CD4-positive, CD25-positive, alpha-beta regulatory T cell (primary cell): ENCODE results near the gene ARHGAP21. TPM values are rescaled to one million over a fixed set of nuclear protein-coding genes. Genes with fewer than 3 reads are reported as not detected.

ENCODE experiments used
- ATAC-seq, 2 donors: fragments of 150-1000 bp; cut with Tn5 transposase; one replicate each; pipeline ENCODE4 v1.10.0; 2021; ENCODE audit warnings: low read depth in 2 of 2, moderate number of reproducible peaks in 2 of 2, moderate library complexity in 1 of 2
- DNase-seq, 3 donors: peaks; one replicate each; pipeline versions ENCODE4 v3.0.0 to v3.0.0-alpha.2; 2012 to 2022; ENCODE audit warnings: mixed read lengths in 1 of 3
- H3K27ac ChIP-seq: one replicate; pipeline ENCODE4 v1.7.0; 2013; ENCODE audit warnings: mild to moderate bottlenecking, low read length; ENCODE audit not compliant: insufficient read depth, poor library complexity, severe bottlenecking
- H3K27me3 ChIP-seq: one replicate; pipeline ENCODE4 v1.7.0; 2013; ENCODE audit warnings: low read length; ENCODE audit not compliant: control insufficient read depth, insufficient read depth
- H3K36me3 ChIP-seq: one replicate; pipeline ENCODE4 v1.7.0; 2013; ENCODE audit warnings: mild to moderate bottlenecking, low read length, moderate library complexity; ENCODE audit not compliant: control insufficient read depth, insufficient read depth
- H3K4me1 ChIP-seq: 2 replicates; pipeline ENCODE4 v1.7.0; 2013; ENCODE audit warnings: mild to moderate bottlenecking, low read length; ENCODE audit not compliant: insufficient read depth, control insufficient read depth, poor library complexity, severe bottlenecking
- H3K4me3 ChIP-seq: one replicate; pipeline ENCODE4 v1.7.0; 2013; ENCODE audit warnings: low read depth, mild to moderate bottlenecking, low read length, moderate library complexity
- H3K9me3 ChIP-seq, 2 experiments: 1 replicate in 1 of 2; 2 replicates in 1 of 2; pipeline ENCODE4 v1.7.0; 2013; ENCODE audit warnings: low read length in 2 of 2, mild to moderate bottlenecking in 1 of 2, moderate library complexity in 1 of 2; ENCODE audit not compliant: control insufficient read depth in 2 of 2
- H3K27ac Mint-ChIP-seq, 3 donors: one replicate each; pipeline ENCODE4 v1.8.0; 2020 to 2022; ENCODE audit warnings: mild to moderate bottlenecking in 3 of 3, mixed read lengths in 3 of 3, moderate library complexity in 2 of 3
- H3K27me3 Mint-ChIP-seq: one replicate; pipeline ENCODE4 v1.8.0; 2022; ENCODE audit warnings: mild to moderate bottlenecking, mixed read lengths
- H3K36me3 Mint-ChIP-seq: one replicate; pipeline ENCODE4 v1.8.0; 2020; ENCODE audit warnings: mixed read lengths
- H3K4me1 Mint-ChIP-seq, 4 donors: one replicate each; pipeline ENCODE4 v1.8.0; 2020 to 2022; ENCODE audit warnings: mixed read lengths in 4 of 4, mild to moderate bottlenecking in 1 of 4
- H3K4me3 Mint-ChIP-seq, 4 donors: one replicate each; pipeline ENCODE4 v1.8.0; 2020 to 2022; ENCODE audit warnings: mild to moderate bottlenecking in 4 of 4, mixed read lengths in 4 of 4, moderate library complexity in 3 of 4
- H3K9me3 Mint-ChIP-seq, 7 donors: one replicate each; pipeline ENCODE4 v1.8.0; 2020 to 2022; ENCODE audit warnings: mixed read lengths in 7 of 7, mild to moderate bottlenecking in 3 of 7, moderate library complexity in 2 of 7
- polyA plus RNA-seq, 4 donors: library from polyadenylated mRNA; unstranded; fragments of 300-500 nt; fragmentation: Illumina TruSeq; gene quantifications; one replicate each; pipeline ENCODE4 v1.2.3, GENCODE V29; 2021
- total RNA-seq: library from RNA; stranded (reverse); gene quantifications from one replicate; pipeline ENCODE4 v1.2.3, GENCODE V29; 2022

Gene ARHGAP21
- total and polyA plus RNA-seq, 5 donors from 2014 or later = 4.1 to 53.0 (median 8.7) TPM

- no peaks in the 10 kb centered on the region for H3K27me3 ChIP-seq
- H3K9me3 ChIP-seq = no peaks in the 10 kb centered on the region
- peaks cover 44% of the 10 kb centered on the region for H3K36me3 Mint-ChIP-seq
- peak overlapping the region in 2 of 3 donors; percentile 7 to 69 for H3K27ac Mint-ChIP-seq
- no peaks in the 10 kb centered on the region for H3K27me3 Mint-ChIP-seq
- H3K9me3 Mint-ChIP-seq = no peaks in the 10 kb centered on the region
- H3K4me1 ChIP-seq = no peaks in the 10 kb centered on the region
- DNase-seq (peak in 1 of 3 donors; percentile 28), ATAC-seq (no peak)
- no peak overlapping the region for H3K4me3 ChIP-seq
- peaks cover 0 to 9% (median 3%) of the 10 kb centered on the region in 4 donors for H3K4me1 Mint-ChIP-seq
- H3K27ac ChIP-seq = no peak overlapping the region
- H3K4me3 Mint-ChIP-seq = no peak overlapping the region
- peaks cover 46% of the 10 kb centered on the region for H3K36me3 ChIP-seq
Observed at GRCh38 chr10:24603333-24603732, 120.4 kb downstream of the ARHGAP21 start.

GRCh38 chr10:24597961-24598360 is 125.7 kb downstream of the ARHGAP21 start:
- no peak overlapping the region for H3K27ac ChIP-seq
- H3K9me3 ChIP-seq = no peaks in the 10 kb centered on the region
- Mint-ChIP-seq H3K27me3 (no peaks in the 10 kb centered on the region), H3K4me1 (peaks cover 0 to 12% (median 4%) of the 10 kb centered on the region in 4 donors), H3K36me3 (peaks cover 60% of the 10 kb centered on the region), H3K9me3 (peaks cover 0 to 2% (median 0%) of the 10 kb centered on the region in 7 donors), H3K4me3 (no peak overlapping the region), H3K27ac (no peak overlapping the region)
- H3K4me1 ChIP-seq = no peaks in the 10 kb centered on the region
- DNase-seq (no peak), ATAC-seq (no peak)
- no peak overlapping the region for H3K4me3 ChIP-seq
- no peaks in the 10 kb centered on the region for H3K27me3 ChIP-seq
- H3K36me3 ChIP-seq = peaks cover 42% of the 10 kb centered on the region

DNA sequence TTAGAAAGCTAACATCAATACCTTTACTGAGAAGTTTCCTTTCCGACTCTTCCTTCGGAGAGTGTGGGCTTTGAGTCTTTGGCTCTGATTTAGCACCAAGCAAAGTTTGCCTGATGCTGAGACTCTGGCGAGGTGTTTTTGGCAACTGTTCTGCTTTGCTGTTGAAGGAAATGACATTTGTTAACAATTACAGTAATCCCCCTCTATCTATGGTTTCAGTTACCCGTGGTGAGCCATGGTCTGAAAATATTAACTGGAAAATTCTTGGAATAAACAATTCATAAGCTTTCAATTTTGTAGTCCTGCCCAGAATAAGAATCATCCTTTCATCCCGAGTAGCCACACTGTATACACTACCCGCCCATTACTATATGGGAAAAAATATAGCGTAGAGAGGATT is 126.3 kb downstream of the ARHGAP21 start:
- DNase-seq (no peak), ATAC-seq (no peak)
- peaks cover 58% of the 10 kb centered on the region for H3K36me3 Mint-ChIP-seq
- Histone ChIP-seq H3K4me1 (no peaks in the 10 kb centered on the region), H3K27ac (no peak overlapping the region), H3K4me3 (no peak overlapping the region), H3K27me3 (no peaks in the 10 kb centered on the region), H3K9me3 (no peaks in the 10 kb centered on the region), H3K36me3 (peaks cover 40% of the 10 kb centered on the region)
- no peak overlapping the region for H3K4me3 Mint-ChIP-seq
- peaks cover 0 to 12% (median 3%) of the 10 kb centered on the region in 4 donors for H3K4me1 Mint-ChIP-seq
- H3K27me3 Mint-ChIP-seq = no peaks in the 10 kb centered on the region
- H3K9me3 Mint-ChIP-seq = peaks cover 0 to 2% (median 0%) of the 10 kb centered on the region in 7 donors
- H3K27ac Mint-ChIP-seq = peak overlapping the region in 1 of 3 donors; percentile 20

- ATAC-seq (no peak), DNase-seq (no peak)
- Mint-ChIP-seq H3K36me3 (peaks cover 63% of the 10 kb centered on the region), H3K4me1 (peaks cover 0 to 12% (median 3%) of the 10 kb centered on the region in 4 donors), H3K27me3 (no peaks in the 10 kb centered on the region), H3K4me3 (no peak overlapping the region), H3K27ac (no peak overlapping the region), H3K9me3 (peaks cover 0 to 2% (median 0%) of the 10 kb centered on the region in 7 donors)
- Histone ChIP-seq H3K27ac (no peak overlapping the region), H3K9me3 (no peaks in the 10 kb centered on the region), H3K36me3 (peaks cover 41% of the 10 kb centered on the region), H3K27me3 (no peaks in the 10 kb centered on the region), H3K4me1 (no peaks in the 10 kb centered on the region), H3K4me3 (no peak overlapping the region)
Observed at GRCh38 chr10:24596217-24596930, 127.3 kb downstream of the ARHGAP21 start.

- ATAC-seq (no peak), DNase-seq (no peak)
- H3K27ac Mint-ChIP-seq = no peak overlapping the region
- no peak overlapping the region for H3K27ac ChIP-seq
- peaks cover 0 to 2% (median 0%) of the 10 kb centered on the region in 7 donors for H3K9me3 Mint-ChIP-seq
- peaks cover 56% of the 10 kb centered on the region for H3K36me3 ChIP-seq
- H3K27me3 ChIP-seq = no peaks in the 10 kb centered on the region
- no peak overlapping the region for H3K4me3 Mint-ChIP-seq
- H3K9me3 ChIP-seq = no peaks in the 10 kb centered on the region
- H3K27me3 Mint-ChIP-seq = no peaks in the 10 kb centered on the region
- H3K4me1 Mint-ChIP-seq = peaks cover 0 to 4% (median 1%) of the 10 kb centered on the region in 4 donors
- peaks cover 58% of the 10 kb centered on the region for H3K36me3 Mint-ChIP-seq
- H3K4me1 ChIP-seq = no peaks in the 10 kb centered on the region
- no peak overlapping the region for H3K4me3 ChIP-seq
Observed at GRCh38 chr10:24590697-24591457, 132.8 kb downstream of the ARHGAP21 start.

GRCh38 chr10:24589265-24589664 is 134.4 kb downstream of the ARHGAP21 start:
- Histone ChIP-seq H3K27me3 (no peaks in the 10 kb centered on the region), H3K27ac (no peak overlapping the region), H3K4me3 (no peak overlapping the region), H3K9me3 (no peaks in the 10 kb centered on the region), H3K36me3 (peaks cover 54% of the 10 kb centered on the region), H3K4me1 (no peaks in the 10 kb centered on the region)
- ATAC-seq (no peak), DNase-seq (no peak)
- peak overlapping the region in 1 of 3 donors; percentile 23 for H3K27ac Mint-ChIP-seq
- peaks cover 59% of the 10 kb centered on the region for H3K36me3 Mint-ChIP-seq
- H3K4me1 Mint-ChIP-seq = peaks cover 0 to 4% (median 0%) of the 10 kb centered on the region in 4 donors
- no peaks in the 10 kb centered on the region for H3K27me3 Mint-ChIP-seq
- H3K4me3 Mint-ChIP-seq = no peak overlapping the region
- H3K9me3 Mint-ChIP-seq = peaks cover 0 to 2% (median 0%) of the 10 kb centered on the region in 7 donors

- H3K27me3 Mint-ChIP-seq = peaks cover 4% of the 10 kb centered on the region
- no peak overlapping the region for H3K27ac Mint-ChIP-seq
- Histone ChIP-seq H3K4me1 (no peaks in the 10 kb centered on the region), H3K27me3 (peaks cover 4% of the 10 kb centered on the region), H3K9me3 (no peaks in the 10 kb centered on the region), H3K4me3 (no peak overlapping the region), H3K36me3 (no peaks in the 10 kb centered on the region), H3K27ac (no peak overlapping the region)
- ATAC-seq (no peak), DNase-seq (no peak)
- H3K4me1 Mint-ChIP-seq = peaks cover 0 to 11% (median 2%) of the 10 kb centered on the region in 4 donors
- H3K4me3 Mint-ChIP-seq = no peak overlapping the region
- H3K36me3 Mint-ChIP-seq = peaks cover 7% of the 10 kb centered on the region
- peaks cover 0 to 2% (median 0%) of the 10 kb centered on the region in 7 donors for H3K9me3 Mint-ChIP-seq
Observed at GRCh38 chr10:24579906-24580305, 143.8 kb downstream of the ARHGAP21 start.
